AG04449 (cell line): ENCODE data around the gene OR2T29.
"Not testable (repeated sequence)": the region's sequence is repeated elsewhere in the genome, so short reads cannot be mapped to it uniquely, and the experiment has no call there.

Source experiments
- CTCF ChIA-PET: fragments of 350-600 bp; formaldehyde crosslinking; extraction: SDS; loops from one replicate; lab custom pipeline; 2021; ENCODE audit warnings: antibody characterized with exemption; lab: Yijun Ruan, JAX
- POLR2A ChIA-PET: fragments of 400-600, 350-600 bp; formaldehyde crosslinking; extraction: SDS; loops from one replicate; lab custom pipeline; 2020; ENCODE audit warnings: antibody characterized with exemption, inconsistent platforms; lab: Yijun Ruan, JAX
- DNase-seq: peaks from one replicate; pipeline ENCODE4 v3.0.0-alpha.2; 2010; ENCODE audit warnings: low read depth, low spot score
- H3K4me3 ChIP-seq: 2 replicates; pipeline ENCODE4 v1.5.1; 2011; ENCODE audit warnings: low read depth, mild to moderate bottlenecking, control low read depth, low read length
- TF ChIP-seq, protein P1 (sequence below): IDR thresholded peaks from one replicate; pipeline ENCODE4 v1.5.1; 2011; ENCODE audit warnings: mild to moderate bottlenecking, moderate library complexity, low read length, control low read depth, inconsistent platforms; ENCODE audit not compliant: insufficient read depth; ENCODE audit errors: missing control alignments

OR2T29 gene, protein sequence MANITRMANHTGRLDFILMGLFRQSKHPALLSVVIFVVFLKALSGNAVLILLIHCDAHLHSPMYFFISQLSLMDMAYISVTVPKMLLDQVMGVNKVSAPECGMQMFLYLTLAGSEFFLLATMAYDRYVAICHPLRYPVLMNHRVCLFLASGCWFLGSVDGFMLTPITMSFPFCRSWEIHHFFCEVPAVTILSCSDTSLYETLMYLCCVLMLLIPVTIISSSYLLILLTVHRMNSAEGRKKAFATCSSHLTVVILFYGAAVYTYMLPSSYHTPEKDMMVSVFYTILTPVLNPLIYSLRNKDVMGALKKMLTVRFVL

DNA sequence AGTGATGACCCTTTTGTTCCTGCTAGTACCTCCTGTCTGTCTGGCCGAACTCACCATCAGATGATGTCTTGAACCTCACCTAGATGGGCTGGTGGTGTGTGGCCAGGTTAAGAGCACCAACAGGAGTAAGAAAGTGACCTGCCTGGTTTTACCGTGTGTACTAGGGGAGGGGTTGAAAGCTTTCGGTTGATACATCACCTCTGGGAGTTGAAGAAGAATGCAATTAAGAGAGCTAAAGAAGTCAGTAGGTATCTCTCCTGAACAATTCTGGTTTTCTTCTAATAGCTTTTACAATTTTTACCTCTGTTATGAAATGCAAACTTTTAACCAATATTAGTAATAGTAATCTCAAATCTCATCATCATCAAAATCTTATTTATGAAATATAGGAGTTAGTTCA, at the start of gene OR2T29:
OR2T29 (minus strand) TSS at position 101 of the 400 bp plus-strand sequence. CDS start 3,281 bp downstream, outside the sequence.
- DNase-seq, CTCF ChIA-PET: not testable (repeated sequence)

DNA sequence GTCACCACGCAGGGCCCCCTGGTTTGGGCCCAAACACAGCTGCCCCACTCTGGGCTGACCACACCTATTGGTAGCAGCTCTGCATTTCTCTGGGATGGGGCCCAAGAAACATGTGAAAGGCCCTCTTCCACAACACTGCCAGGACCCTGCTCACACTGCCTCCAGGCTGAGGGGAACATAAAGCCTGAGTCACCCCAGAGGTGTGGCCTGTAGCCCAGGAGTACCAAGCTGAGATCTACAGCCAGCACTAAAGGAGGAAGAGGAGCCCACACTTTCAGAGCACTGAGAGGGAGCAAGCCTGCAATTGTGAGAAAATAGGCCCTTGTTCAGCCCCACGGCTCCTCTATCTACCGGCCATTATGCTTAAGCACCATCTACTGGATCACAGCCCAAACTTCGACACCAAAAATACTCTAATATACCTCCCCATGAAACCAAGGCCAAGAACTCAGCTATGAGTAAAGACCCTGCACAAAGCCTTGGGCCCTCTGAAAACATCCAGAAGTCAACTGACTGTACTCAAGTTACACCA, 49.4 kb upstream of the OR2T29 start:
- no peak for DNase-seq
- ChIA-PET POLR2A (no interaction called here), CTCF (no interaction called here)
- TF ChIP-seq, protein P1, sequence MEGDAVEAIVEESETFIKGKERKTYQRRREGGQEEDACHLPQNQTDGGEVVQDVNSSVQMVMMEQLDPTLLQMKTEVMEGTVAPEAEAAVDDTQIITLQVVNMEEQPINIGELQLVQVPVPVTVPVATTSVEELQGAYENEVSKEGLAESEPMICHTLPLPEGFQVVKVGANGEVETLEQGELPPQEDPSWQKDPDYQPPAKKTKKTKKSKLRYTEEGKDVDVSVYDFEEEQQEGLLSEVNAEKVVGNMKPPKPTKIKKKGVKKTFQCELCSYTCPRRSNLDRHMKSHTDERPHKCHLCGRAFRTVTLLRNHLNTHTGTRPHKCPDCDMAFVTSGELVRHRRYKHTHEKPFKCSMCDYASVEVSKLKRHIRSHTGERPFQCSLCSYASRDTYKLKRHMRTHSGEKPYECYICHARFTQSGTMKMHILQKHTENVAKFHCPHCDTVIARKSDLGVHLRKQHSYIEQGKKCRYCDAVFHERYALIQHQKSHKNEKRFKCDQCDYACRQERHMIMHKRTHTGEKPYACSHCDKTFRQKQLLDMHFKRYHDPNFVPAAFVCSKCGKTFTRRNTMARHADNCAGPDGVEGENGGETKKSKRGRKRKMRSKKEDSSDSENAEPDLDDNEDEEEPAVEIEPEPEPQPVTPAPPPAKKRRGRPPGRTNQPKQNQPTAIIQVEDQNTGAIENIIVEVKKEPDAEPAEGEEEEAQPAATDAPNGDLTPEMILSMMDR: no peak
- no peak overlapping the region for H3K4me3 ChIP-seq

More for the DNA sequence above, at the start of gene OR2T29:
- H3K4me3 ChIP-seq, POLR2A ChIA-PET: not testable (repeated sequence)

DNA sequence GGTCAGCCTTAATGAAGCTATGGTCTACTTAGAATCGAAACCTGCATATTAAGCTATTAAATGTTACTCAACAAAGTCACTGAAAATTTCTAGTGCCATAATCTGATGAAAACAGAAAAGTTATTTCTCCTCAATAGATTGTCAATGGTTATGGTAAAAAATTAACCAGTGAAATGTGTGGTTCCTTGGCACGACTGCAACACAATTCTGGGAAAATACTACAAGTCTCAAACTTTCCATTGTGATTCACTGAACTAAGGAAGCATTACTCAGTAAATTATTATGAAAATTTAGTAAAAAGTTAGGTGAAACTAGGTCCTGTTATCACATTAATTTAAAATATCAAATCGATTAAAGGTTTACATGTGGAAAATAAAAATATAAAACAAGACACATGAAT, 47.7 kb upstream of the OR2T29 start:
- ChIA-PET CTCF (interaction anchor here (1.1 kb wide), 1 partner anchor 10 kb away, joined by 3 read pairs; no protein-coding TSS in a partner anchor), POLR2A (no interaction called here)
- no peak overlapping the region for H3K4me3 ChIP-seq
- no peak for DNase-seq
- TF ChIP-seq, protein P1: no peak

DNA sequence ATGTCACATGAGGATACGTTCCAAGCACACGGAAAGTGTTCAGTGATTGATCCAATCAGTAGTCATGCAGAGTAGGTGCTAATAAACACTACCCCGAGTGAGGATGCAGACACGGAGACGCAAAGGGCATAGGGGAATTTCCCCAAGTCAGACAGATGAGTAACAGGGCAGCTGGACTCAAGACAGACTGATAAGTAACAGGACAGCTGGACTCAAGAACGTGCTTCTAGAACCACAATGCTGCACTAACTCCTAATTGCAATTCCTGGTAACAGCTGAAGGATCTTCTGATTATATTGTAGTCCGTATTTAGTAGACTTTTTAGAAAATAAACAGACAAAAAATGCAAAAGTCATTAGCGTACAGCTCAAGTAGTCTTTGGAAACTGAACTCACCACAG, 36.8 kb upstream of the OR2T29 start:
- ChIA-PET CTCF (no interaction called here), POLR2A (no interaction called here)
- no peak for DNase-seq
- no peak overlapping the region for H3K4me3 ChIP-seq
- TF ChIP-seq, protein P1: no peak

DNA sequence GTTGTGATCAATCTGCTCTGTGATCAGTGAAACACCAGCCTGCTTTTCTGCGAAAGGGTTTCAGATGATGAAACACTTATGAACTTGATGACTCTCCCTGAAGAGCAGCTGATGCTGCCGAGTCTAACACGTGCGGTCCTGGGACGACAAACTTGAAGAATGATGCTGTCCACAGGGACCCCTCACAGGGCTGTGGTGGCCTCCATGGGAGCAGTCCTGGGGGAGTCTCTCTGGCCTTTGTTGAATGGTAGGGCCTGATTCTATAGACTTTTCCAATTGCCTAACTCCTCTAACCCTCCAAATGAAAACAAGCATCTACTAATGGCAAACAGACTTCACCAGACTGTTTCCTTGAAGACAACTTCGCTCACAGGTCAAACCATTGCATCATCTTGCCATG, 35.0 kb upstream of the OR2T29 start, which contains the start of gene OR2T10:
OR2T10 (minus strand) TSS at position 112 of the 400 bp plus-strand sequence. CDS start 3,932 bp downstream, outside the sequence.
- no peak for DNase-seq
- ChIA-PET CTCF (no interaction called here), POLR2A (no interaction called here)
- H3K4me3 ChIP-seq: no peak within 1 kb of the TSS
- TF ChIP-seq, protein P1: no peak

DNA sequence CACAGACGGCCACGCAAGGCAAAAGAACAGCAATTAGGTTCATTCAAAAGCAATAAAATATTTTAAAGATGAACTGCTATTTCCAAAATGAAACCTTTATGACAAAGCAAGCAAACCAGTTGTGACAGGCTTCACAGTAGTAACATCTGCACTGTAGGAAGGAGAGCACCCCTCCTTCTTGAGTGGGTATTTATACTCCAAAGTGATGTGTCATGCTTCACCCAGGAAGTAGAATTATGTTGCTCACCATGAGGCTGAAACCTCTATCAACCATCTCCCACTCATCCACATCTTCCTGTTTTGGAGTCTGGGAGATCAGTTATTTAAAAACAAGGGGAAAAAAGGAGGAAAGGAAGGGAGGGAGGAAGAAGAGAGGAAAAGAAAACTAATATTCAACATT, 34.0 kb upstream of the OR2T29 start:
- POLR2A ChIA-PET: no interaction called here

More for the DNA sequence above, 34.0 kb upstream of the OR2T29 start:
- DNase-seq: no peak
- TF ChIP-seq, protein P1: no peak
- CTCF ChIA-PET: no interaction called here
- H3K4me3 ChIP-seq: no peak overlapping the region
